GM12801 (cell line): ENCODE results near the gene NHLH1.

ENCODE experiments used
- TF ChIP-seq, protein P1 (sequence below): IDR thresholded peaks from one replicate; pipeline ENCODE4 v1.5.1; 2011; ENCODE audit warnings: control low read depth; ENCODE audit not compliant: insufficient read length; ENCODE audit errors: extremely low read depth

Gene NHLH1

DNA sequence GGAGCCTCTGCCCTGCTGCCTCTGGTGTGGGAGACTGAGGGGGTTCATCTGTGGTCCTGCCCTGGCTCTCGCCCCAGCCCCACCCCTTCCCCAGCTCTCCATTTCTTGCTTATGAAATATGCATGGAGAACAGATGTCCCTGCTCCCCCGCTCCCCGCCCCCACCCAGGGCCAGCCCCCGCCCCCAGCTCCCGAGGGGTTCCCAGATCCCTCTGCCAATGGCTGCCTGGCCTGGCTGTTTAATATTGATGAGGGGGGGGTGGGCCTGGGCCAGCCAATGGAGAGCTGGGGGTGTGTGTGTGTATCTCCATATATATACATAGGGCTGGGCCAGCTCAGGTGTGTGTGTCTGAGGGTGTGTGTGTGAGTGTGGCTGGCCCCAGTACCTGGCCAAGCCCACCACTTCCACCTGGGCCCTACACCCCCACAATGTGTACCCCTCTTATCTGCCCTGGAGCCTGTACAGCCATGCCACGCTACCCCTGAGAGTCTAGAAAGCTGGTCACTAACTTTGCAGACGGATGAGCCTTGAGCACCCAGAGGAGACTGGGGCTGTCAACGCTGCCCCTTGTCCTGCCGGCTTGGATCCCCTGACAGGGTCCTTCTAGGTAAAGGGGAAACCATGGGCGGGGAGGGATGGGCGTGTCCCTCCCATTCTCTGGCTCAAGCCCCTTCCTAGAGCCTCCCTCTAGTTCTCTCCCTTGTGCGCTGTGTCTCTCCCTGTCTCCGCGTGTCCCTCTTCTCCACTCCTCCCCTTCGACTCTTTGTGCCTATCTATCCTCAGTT, at the start of gene NHLH1:
NHLH1 (plus strand) TSS at position 341 of the 785 bp plus-strand sequence. CDS start 3,661 bp downstream, outside the sequence.
- TF ChIP-seq, protein P1, sequence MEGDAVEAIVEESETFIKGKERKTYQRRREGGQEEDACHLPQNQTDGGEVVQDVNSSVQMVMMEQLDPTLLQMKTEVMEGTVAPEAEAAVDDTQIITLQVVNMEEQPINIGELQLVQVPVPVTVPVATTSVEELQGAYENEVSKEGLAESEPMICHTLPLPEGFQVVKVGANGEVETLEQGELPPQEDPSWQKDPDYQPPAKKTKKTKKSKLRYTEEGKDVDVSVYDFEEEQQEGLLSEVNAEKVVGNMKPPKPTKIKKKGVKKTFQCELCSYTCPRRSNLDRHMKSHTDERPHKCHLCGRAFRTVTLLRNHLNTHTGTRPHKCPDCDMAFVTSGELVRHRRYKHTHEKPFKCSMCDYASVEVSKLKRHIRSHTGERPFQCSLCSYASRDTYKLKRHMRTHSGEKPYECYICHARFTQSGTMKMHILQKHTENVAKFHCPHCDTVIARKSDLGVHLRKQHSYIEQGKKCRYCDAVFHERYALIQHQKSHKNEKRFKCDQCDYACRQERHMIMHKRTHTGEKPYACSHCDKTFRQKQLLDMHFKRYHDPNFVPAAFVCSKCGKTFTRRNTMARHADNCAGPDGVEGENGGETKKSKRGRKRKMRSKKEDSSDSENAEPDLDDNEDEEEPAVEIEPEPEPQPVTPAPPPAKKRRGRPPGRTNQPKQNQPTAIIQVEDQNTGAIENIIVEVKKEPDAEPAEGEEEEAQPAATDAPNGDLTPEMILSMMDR = no peak

DNA sequence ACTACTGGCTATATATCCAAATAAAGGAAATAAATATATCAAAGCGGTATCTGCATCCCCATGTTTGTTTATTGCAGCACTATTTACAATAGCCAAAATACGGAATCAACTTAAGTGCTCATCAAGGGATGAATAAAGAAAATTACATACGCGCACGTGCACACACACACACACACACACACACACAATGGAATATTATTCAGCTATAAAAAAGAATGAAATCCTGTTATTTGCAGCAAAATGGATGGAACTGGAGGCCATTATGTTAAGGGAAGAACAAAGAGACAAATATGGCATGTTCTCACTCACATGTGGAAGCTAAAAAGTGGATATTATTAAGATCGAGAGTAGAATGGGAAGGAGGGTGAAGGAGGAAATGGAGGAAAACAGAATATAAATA, 44.0 kb upstream of the NHLH1 start:
- TF ChIP-seq, protein P1 = no peak

DNA sequence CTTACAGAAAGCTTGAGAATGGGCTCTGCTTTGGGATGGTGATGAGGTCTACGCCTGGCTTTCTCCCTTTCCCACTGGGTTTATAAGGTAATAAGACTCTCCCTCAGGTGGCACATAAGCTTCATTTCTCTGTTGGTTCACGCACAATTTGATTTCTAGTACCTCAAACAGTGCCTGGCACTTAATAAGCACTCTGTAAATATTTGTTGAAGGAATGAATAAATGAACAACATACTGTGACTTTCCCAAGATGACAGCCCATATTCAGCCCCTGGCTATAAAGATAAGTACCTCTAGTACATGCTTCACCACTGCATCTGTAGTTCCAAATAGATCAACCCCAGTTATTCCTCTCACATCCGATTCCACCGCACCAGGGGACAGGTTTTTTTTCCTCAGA, 41.6 kb upstream of the NHLH1 start:
- TF ChIP-seq, protein P1 = no peak

DNA sequence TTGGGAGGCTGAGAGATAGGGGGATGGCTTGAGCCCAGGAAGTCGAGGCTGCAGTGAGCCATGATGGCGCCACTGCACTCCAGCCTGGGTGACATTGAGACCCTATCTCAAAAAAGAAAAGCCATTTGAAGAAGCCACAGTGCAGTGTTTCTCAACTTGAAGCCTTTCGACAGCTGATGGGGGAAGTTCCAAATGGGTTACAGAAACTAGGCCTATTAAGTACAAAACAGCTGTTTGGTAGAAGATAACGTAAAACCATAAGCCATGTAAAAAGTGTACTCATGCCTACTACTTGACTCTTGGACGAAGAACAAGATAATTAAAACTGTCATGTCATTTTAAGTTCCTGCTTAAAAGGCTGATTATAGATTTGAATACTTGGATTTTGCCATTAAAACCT, 40.5 kb upstream of the NHLH1 start:
- TF ChIP-seq, protein P1 = no peak

- TF ChIP-seq, protein P1 = no peak
Observed at GRCh38 chr1:160328184-160328583, 38.7 kb upstream of the NHLH1 start.

- TF ChIP-seq, protein P1 = no peak
Observed at GRCh38 chr1:160330119-160330518, 36.8 kb upstream of the NHLH1 start.

- TF ChIP-seq, protein P1 = no peak
Observed at GRCh38 chr1:160332516-160332915, 34.4 kb upstream of the NHLH1 start.
